Tibial nerve (tissue), 4 donors: Measurements from ENCODE around the gene THAP11.

ENCODE experiments used
- EP300 ChIP-seq, 2 donors: sonication (generic); formaldehyde crosslinking; IDR thresholded peaks; one replicate each; pipeline ENCODE4 v1.6.1; 2017; ENCODE audit warnings: antibody characterized with exemption in 2 of 2, mild to moderate bottlenecking in 1 of 2
- POLR2A ChIP-seq, 2 donors: fragments of 450-650 bp; IDR thresholded peaks; one replicate each; pipeline ENCODE4 v1.6.1; 2017; ENCODE audit warnings: antibody characterized with exemption in 2 of 2, mild to moderate bottlenecking in 2 of 2, moderate library complexity in 2 of 2
- TF ChIP-seq, protein P1 (sequence below), 5 experiments: fragments of 200-600 bp in 3 of 5; fragments of 450-650 bp in 2 of 5; sonication (generic) in 3 of 5; IDR thresholded peaks; one replicate each; pipeline ENCODE4 v1.5.1; 2016 to 2019; ENCODE audit warnings: antibody characterized with exemption in 5 of 5, mild to moderate bottlenecking in 3 of 5, moderate library complexity in 2 of 5

DNA sequence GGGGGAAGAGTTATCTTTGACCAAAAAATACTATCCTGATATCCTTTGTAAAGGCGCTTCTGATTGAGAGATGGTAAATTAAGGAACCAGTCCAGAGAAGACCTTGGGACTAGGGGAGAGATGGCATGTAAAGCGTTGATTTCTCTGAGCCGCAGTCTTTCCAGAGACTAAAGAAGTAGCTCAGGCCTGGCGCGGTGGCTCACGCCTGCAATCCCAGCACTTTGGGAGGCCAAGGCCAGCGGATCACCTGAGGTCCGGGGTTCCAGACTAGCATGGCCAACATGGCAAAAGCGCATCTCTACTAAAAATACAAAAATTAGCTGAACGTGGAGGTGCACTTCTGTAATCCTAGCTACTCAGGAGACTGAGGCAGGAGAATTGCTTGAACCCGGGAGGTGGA, 6.0 kb downstream of the THAP11 start:
- TF ChIP-seq, protein P1, sequence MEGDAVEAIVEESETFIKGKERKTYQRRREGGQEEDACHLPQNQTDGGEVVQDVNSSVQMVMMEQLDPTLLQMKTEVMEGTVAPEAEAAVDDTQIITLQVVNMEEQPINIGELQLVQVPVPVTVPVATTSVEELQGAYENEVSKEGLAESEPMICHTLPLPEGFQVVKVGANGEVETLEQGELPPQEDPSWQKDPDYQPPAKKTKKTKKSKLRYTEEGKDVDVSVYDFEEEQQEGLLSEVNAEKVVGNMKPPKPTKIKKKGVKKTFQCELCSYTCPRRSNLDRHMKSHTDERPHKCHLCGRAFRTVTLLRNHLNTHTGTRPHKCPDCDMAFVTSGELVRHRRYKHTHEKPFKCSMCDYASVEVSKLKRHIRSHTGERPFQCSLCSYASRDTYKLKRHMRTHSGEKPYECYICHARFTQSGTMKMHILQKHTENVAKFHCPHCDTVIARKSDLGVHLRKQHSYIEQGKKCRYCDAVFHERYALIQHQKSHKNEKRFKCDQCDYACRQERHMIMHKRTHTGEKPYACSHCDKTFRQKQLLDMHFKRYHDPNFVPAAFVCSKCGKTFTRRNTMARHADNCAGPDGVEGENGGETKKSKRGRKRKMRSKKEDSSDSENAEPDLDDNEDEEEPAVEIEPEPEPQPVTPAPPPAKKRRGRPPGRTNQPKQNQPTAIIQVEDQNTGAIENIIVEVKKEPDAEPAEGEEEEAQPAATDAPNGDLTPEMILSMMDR (IDR thresholded peaks at IDR 0.05), result no peak
- TF ChIP-seq EP300 (IDR thresholded peaks at IDR 0.05), result no peak
- TF ChIP-seq POLR2A (IDR thresholded peaks at IDR 0.05), result no peak
